OCI-LY3 (cell line): ENCODE measurements around the gene AFAP1.

Experiments
- CTCF ChIP-seq: fragments of 200-600, 300-600 bp; sonication (generic); IDR thresholded peaks from 2 replicates; pipeline ENCODE4 v1.5.1; 2014; ENCODE audit warnings: antibody characterized with exemption, low read length, low read depth
- EZH2phosphoT487 ChIP-seq: fragments of 200-600 bp; shearing (Covaris generic); IDR thresholded peaks from 2 replicates; pipeline ENCODE4 v1.6.1; 2018; ENCODE audit warnings: antibody characterized with exemption, mixed run types, low read depth

GRCh38 chr4:7745301-7745885, 194.3 kb downstream of the AFAP1 start:
- TF ChIP-seq CTCF (no peak), EZH2phosphoT487 (no peak)
